ENCODE measurements around the gene KLF9.

KLF9 gene

GRCh38 chr9:70410368-70410767 lies 4.1 kb downstream of the KLF9 start:
- TF ChIP-seq POLR2A (IDR thresholded peaks at IDR 0.05; ENCODE audit: extremely low read depth, insufficient read length) (no peak), MYC (IDR thresholded peaks at IDR 0.05; ENCODE audit: low read depth, low read length) (no peak), MAX (IDR thresholded peaks at IDR 0.05; ENCODE audit: low read depth, low read length) (no peak), CTCF (IDR thresholded peaks at IDR 0.05; ENCODE audit: low read depth, low read length) (no peak)
- H3K4me3 ChIP-seq (ENCODE audit: low read depth, low read length) = peak overlapping the region; percentile 11
- DNase-seq (ENCODE audit: low read depth) = peak; percentile 27

GRCh38 chr9:70409800-70410199 lies 4.7 kb downstream of the KLF9 start:
- no peak for DNase-seq (ENCODE audit: low read depth)
- TF ChIP-seq MAX (IDR thresholded peaks at IDR 0.05; ENCODE audit: low read depth, low read length) = no peak
- TF ChIP-seq MYC (IDR thresholded peaks at IDR 0.05; ENCODE audit: low read depth, low read length) = no peak
- no peak for TF ChIP-seq CTCF (IDR thresholded peaks at IDR 0.05; ENCODE audit: low read depth, low read length)
- TF ChIP-seq POLR2A (IDR thresholded peaks at IDR 0.05; ENCODE audit: extremely low read depth, insufficient read length) = no peak
- no peak overlapping the region for H3K4me3 ChIP-seq (ENCODE audit: low read depth, low read length)

GRCh38 chr9:70409280-70409679 lies 5.2 kb downstream of the KLF9 start:
- no peak for DNase-seq (ENCODE audit: low read depth)
- no peak for TF ChIP-seq POLR2A (IDR thresholded peaks at IDR 0.05; ENCODE audit: extremely low read depth, insufficient read length)
- no peak for TF ChIP-seq MAX (IDR thresholded peaks at IDR 0.05; ENCODE audit: low read depth, low read length)
- no peak for TF ChIP-seq CTCF (IDR thresholded peaks at IDR 0.05; ENCODE audit: low read depth, low read length)
- TF ChIP-seq MYC (IDR thresholded peaks at IDR 0.05; ENCODE audit: low read depth, low read length) = no peak

GRCh38 chr9:70408393-70409040 lies 5.9 kb downstream of the KLF9 start:
- TF ChIP-seq CTCF (IDR thresholded peaks at IDR 0.05; ENCODE audit: low read depth, low read length) = no peak
- no peak for TF ChIP-seq MAX (IDR thresholded peaks at IDR 0.05; ENCODE audit: low read depth, low read length)
- TF ChIP-seq POLR2A (IDR thresholded peaks at IDR 0.05; ENCODE audit: extremely low read depth, insufficient read length) = no peak
- TF ChIP-seq MYC (IDR thresholded peaks at IDR 0.05; ENCODE audit: low read depth, low read length) = no peak
- no peak for DNase-seq (ENCODE audit: low read depth)
- no peak overlapping the region for H3K4me3 ChIP-seq (ENCODE audit: low read depth, low read length)

More at GRCh38 chr9:70409280-70409679, 5.2 kb downstream of the KLF9 start:
- no peak overlapping the region for H3K4me3 ChIP-seq (ENCODE audit: low read depth, low read length)

- H3K4me3 ChIP-seq (ENCODE audit: low read depth, low read length) = no peak overlapping the region
- no peak for TF ChIP-seq CTCF (IDR thresholded peaks at IDR 0.05; ENCODE audit: low read depth, low read length)
- no peak for TF ChIP-seq POLR2A (IDR thresholded peaks at IDR 0.05; ENCODE audit: extremely low read depth, insufficient read length)
- DNase-seq (ENCODE audit: low read depth) = no peak
Measured at GRCh38 chr9:70407081-70407503, 7.4 kb downstream of the KLF9 start.

- H3K4me3 ChIP-seq (ENCODE audit: low read depth, low read length) = no peak overlapping the region
- DNase-seq (ENCODE audit: low read depth) = peak; percentile 64
- no peak for TF ChIP-seq CTCF (IDR thresholded peaks at IDR 0.05; ENCODE audit: low read depth, low read length)
- no peak for TF ChIP-seq MYC (IDR thresholded peaks at IDR 0.05; ENCODE audit: low read depth, low read length)
- no peak for TF ChIP-seq MAX (IDR thresholded peaks at IDR 0.05; ENCODE audit: low read depth, low read length)
- TF ChIP-seq POLR2A (IDR thresholded peaks at IDR 0.05; ENCODE audit: extremely low read depth, insufficient read length) = no peak
Measured at GRCh38 chr9:70406434-70406862, 8.0 kb downstream of the KLF9 start.
